Body of pancreas (tissue), 4 donors: ENCODE results near the gene PGS1. TPM values are rescaled to one million over a fixed set of nuclear protein-coding genes. Genes with fewer than 3 reads are reported as not detected.

Experiments used
- ATAC-seq: fragments of 150-250 bp; one replicate; pipeline ENCODE4 v1.9.1; 2016
- DNase-seq, 4 donors: peaks; one replicate each; pipeline ENCODE4 v3.0.0-alpha.2; 2019
- H3K27ac ChIP-seq, 4 donors: fragments of 200-600 bp; sonication (generic); 1 replicate in 3 of 4; 2 replicates in 1 of 4; pipeline versions ENCODE4 v1.5.1 to v1.6.1; 2016 to 2019; ENCODE audit warnings: mild to moderate bottlenecking in 1 of 4, mixed read lengths in 1 of 4, moderate library complexity in 1 of 4
- H3K27me3 ChIP-seq, 2 donors: fragments of 200-600 bp; sonication (generic); one replicate each; pipeline ENCODE4 v1.6.0; 2016; ENCODE audit warnings: mild to moderate bottlenecking in 1 of 2
- H3K36me3 ChIP-seq, 2 donors: fragments of 200-600 bp; sonication (generic); replicated peaks in 1 of 2; 2 replicates each; pipeline ENCODE4 v1.5.1; 2016; ENCODE audit warnings: low read depth in 2 of 2; ENCODE audit not compliant: insufficient read depth in 1 of 2
- H3K4me1 ChIP-seq: fragments of 200-600 bp; sonication (generic); one replicate; pipeline ENCODE4 v1.6.0; 2016
- H3K4me3 ChIP-seq, 2 donors: fragments of 200-600 bp; sonication (generic); 1 replicate in 1 of 2; 2 replicates in 1 of 2; pipeline ENCODE4 v1.5.1; 2016 to 2019
- H3K9me3 ChIP-seq, 3 donors: fragments of 200-600 bp; sonication (generic); 1 replicate in 2 of 3; 2 replicates in 1 of 3; pipeline ENCODE4 v1.5.1; 2016
- POLR2A ChIP-seq, 3 donors: fragments of 450-650 bp; IDR thresholded peaks; one replicate each; pipeline ENCODE4 v1.6.1; 2016; ENCODE audit warnings: antibody characterized with exemption in 3 of 3, mild to moderate bottlenecking in 2 of 3
- WGBS, 2 donors: methylation state at CpG; one replicate each; pipeline ENCODE4 v1.1.5; 2017; 5-methylcytosine and 5-hydroxymethylcytosine counted together
- intact Hi-C: fragments of 100-400 bp; cut with DNase I; formaldehyde crosslinking; loops from one replicate; pipeline ENCODE4 v1.15.1; 2023
- total RNA-seq, 2 donors: library from RNA; depleted of rRNA; stranded (reverse); fragments of >200 nt; gene quantifications; one replicate each; pipeline ENCODE4 v1.1.0, GENCODE V29; 2016
- TF ChIP-seq, protein P1 (sequence below), 7 experiments: fragments of 450-650 bp in 4 of 7; fragments of 200-600 bp in 3 of 7; sonication (generic) in 3 of 7; IDR thresholded peaks; one replicate each; pipeline ENCODE4 v1.5.1; 2016 to 2019; ENCODE audit warnings: antibody characterized with exemption in 7 of 7

Gene PGS1
- total RNA-seq, 2 donors from 2014 or later = 17.1 to 30.4 TPM

DNA sequence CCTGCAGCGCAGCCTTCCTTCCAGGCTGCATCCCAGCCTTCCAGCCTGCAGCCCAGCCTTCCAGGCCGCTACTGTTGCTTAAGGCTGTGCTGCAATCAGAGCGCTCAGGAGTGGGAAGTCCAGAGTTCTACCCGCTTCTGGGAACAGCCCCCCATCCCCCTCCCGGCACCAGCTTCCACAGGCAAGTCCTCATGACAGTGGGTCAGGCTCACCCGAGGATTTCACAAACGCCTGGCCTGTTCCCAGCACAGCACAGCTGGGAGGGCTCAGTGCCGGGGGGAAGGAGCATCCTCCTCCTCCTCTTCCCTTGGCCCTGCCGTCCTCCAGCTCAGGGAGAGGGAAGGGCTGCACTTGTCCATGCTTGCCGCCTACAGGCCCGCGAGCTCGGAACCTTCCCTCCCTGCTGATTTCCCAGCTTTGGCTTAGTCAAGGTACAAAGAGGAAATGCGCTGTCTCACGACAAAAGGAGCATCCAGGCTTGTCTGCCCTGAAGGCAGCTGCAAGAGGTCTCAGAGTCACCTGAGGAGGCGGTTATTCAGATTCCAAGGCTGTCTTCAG, 26.9 kb upstream of the PGS1 start:
- H3K9me3 ChIP-seq = no peaks in the 10 kb centered on the region
- H3K4me1 ChIP-seq = peaks cover 51% of the 10 kb centered on the region
- H3K27me3 ChIP-seq = no peaks in the 10 kb centered on the region
- H3K27ac ChIP-seq = peak overlapping the region; percentile 13 to 85 (median 79)
- WGBS, 2 donors = 55 to 73% methylated on average over 5 to 16 of the region's 16 CpGs
- DNase-seq (peak; percentile 71 to 91 (median 75)), ATAC-seq (peak; percentile 30)
- peak in 1 of 3 donors; percentile 21 for TF ChIP-seq POLR2A (IDR thresholded peaks at IDR 0.05)
- TF ChIP-seq, protein P1, sequence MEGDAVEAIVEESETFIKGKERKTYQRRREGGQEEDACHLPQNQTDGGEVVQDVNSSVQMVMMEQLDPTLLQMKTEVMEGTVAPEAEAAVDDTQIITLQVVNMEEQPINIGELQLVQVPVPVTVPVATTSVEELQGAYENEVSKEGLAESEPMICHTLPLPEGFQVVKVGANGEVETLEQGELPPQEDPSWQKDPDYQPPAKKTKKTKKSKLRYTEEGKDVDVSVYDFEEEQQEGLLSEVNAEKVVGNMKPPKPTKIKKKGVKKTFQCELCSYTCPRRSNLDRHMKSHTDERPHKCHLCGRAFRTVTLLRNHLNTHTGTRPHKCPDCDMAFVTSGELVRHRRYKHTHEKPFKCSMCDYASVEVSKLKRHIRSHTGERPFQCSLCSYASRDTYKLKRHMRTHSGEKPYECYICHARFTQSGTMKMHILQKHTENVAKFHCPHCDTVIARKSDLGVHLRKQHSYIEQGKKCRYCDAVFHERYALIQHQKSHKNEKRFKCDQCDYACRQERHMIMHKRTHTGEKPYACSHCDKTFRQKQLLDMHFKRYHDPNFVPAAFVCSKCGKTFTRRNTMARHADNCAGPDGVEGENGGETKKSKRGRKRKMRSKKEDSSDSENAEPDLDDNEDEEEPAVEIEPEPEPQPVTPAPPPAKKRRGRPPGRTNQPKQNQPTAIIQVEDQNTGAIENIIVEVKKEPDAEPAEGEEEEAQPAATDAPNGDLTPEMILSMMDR (IDR thresholded peaks at IDR 0.05) = peak in 1 of 7 experiments; percentile 6
- intact Hi-C loops = no loop called here
- no peaks in the 10 kb centered on the region for H3K36me3 ChIP-seq
- H3K4me3 ChIP-seq = no peak overlapping the region

DNA sequence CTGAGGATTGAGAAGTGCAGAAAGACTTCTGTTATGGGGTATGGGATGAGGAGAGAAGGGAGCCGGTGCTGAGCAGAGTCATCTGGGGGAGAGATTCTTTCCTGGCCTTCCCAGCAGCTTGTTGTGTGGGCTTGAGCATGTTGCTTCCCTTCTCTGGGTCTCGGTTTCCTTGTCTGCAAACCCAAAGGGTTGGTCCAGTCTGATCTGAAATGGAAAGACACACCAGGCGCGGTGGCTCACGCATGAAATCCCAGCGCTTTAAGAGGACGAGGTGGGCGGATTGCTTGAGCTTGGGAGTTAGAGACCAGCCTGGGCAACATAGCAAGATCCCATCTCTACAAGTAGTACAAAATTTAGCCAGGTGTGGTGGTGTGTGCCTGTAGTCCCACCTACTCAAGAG, 24.6 kb upstream of the PGS1 start:
- intact Hi-C loops = no loop called here
- TF ChIP-seq, protein P1 (IDR thresholded peaks at IDR 0.05) = no peak
- no peak for TF ChIP-seq POLR2A (IDR thresholded peaks at IDR 0.05)
- ATAC-seq (no peak), DNase-seq (no peak)
- H3K4me3 ChIP-seq = no peak overlapping the region
- peaks cover 59% of the 10 kb centered on the region for H3K4me1 ChIP-seq
- H3K27ac ChIP-seq = peak overlapping the region; percentile 77 to 85 (median 82)
- H3K36me3 ChIP-seq = no peaks in the 10 kb centered on the region
- H3K27me3 ChIP-seq = no peaks in the 10 kb centered on the region
- H3K9me3 ChIP-seq = no peaks in the 10 kb centered on the region
- 86 to 98% methylated on average over 8 of the region's 8 CpGs for WGBS, 2 donors

DNA sequence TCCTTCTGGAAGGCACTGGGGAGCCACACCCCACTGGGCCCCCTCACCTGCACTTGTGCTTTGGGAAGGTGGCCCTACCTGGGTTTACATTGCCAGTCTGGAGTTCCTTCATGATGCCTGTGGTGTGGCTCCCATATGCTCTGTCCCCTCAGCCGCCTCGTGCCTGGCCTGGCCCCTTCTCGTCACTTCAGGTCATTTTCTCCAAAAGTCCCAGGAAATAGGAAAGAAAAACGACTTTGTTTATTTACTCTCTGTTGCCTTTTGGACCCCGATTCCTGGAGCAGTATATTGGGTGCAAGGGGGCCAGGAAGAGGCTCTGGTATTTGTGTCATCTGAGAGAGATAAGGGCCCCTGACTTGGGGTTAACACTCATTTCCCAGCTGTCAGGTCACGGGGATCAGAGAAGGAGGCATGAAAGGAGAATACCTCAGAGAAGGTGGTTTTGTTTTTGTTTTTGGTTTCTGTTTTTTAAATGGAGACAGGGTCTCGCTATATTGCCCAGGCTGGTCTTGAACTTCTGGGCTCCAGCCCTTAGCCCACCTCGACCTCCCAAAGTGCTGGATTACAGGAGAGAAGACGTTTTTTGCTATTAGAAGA, 23.3 kb upstream of the PGS1 start:
- H3K27me3 ChIP-seq = no peaks in the 10 kb centered on the region
- TF ChIP-seq POLR2A (IDR thresholded peaks at IDR 0.05) = no peak
- TF ChIP-seq, protein P1 (IDR thresholded peaks at IDR 0.05) = no peak
- H3K9me3 ChIP-seq = no peaks in the 10 kb centered on the region
- intact Hi-C loops = no loop called here
- 65 to 70% methylated on average over 9 of the region's 9 CpGs for WGBS, 2 donors
- ATAC-seq = no peak
- H3K27ac ChIP-seq = peak overlapping the region in 1 of 4 donors; percentile 12
- H3K36me3 ChIP-seq = no peaks in the 10 kb centered on the region
- DNase-seq = no peak
- H3K4me3 ChIP-seq = no peak overlapping the region
- H3K4me1 ChIP-seq = peaks cover 69% of the 10 kb centered on the region

DNA sequence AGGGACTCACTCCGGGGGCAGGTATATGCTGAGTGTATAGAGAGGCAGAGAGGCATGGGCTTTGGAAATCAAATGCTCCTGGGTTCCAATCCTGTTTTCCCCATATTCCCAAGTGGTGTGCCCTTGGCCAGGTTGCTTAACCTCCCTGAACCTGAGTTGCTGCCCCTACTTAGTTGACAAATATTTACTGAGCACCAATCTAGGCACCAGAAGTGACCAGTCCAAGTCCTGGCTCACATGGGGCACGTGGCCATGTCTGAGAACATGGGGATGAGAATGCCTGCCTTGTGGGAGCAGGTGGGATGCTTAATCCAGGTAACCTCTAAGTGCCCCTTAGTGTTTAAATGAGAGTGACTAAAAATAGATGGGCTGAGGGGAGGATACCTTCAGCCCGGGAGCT, 22.7 kb upstream of the PGS1 start:
- Histone ChIP-seq H3K4me3 (no peak overlapping the region), H3K4me1 (peaks cover 74% of the 10 kb centered on the region)
- ATAC-seq = no peak

More for the DNA sequence above, 22.7 kb upstream of the PGS1 start:
- Histone ChIP-seq H3K27me3 (no peaks in the 10 kb centered on the region), H3K27ac (peak overlapping the region in 1 of 4 donors; percentile 12), H3K9me3 (no peaks in the 10 kb centered on the region), H3K36me3 (no peaks in the 10 kb centered on the region)
- intact Hi-C loops = no loop called here
- WGBS, 2 donors = 55 to 69% methylated on average over 3 of the region's 3 CpGs
- DNase-seq = no peak
- no peak for TF ChIP-seq POLR2A (IDR thresholded peaks at IDR 0.05)
- TF ChIP-seq, protein P1 (IDR thresholded peaks at IDR 0.05) = no peak
